Mesothelial cell of epicardium (in vitro differentiated cells): ENCODE results near the gene MAU2. TPM values are rescaled to one million over a fixed set of nuclear protein-coding genes. Genes with fewer than 3 reads are reported as not detected.

Source experiments
- DNase-seq, 2 experiments: peaks; one replicate each; pipeline ENCODE4 v3.0.0; 2021; ENCODE audit warnings: low spot score in 2 of 2; ENCODE audit not compliant: unreplicated experiment in 2 of 2
- H3K27ac Mint-ChIP-seq: 2 replicates; pipeline ENCODE4 v1.8.0; 2021; ENCODE audit warnings: mixed read lengths
- H3K27me3 Mint-ChIP-seq: 2 replicates; pipeline ENCODE4 v1.8.0; 2021; ENCODE audit warnings: low read depth, mixed read lengths
- H3K36me3 Mint-ChIP-seq: 2 replicates; pipeline ENCODE4 v1.8.0; 2021; ENCODE audit warnings: mixed read lengths
- H3K4me1 Mint-ChIP-seq: 2 replicates; pipeline ENCODE4 v1.8.0; 2021; ENCODE audit warnings: mixed read lengths
- H3K4me3 Mint-ChIP-seq: 2 replicates; pipeline ENCODE4 v1.8.0; 2021; ENCODE audit warnings: mild to moderate bottlenecking, moderate library complexity, mixed read lengths
- H3K9me3 Mint-ChIP-seq: 2 replicates; pipeline ENCODE4 v1.8.0; 2021; ENCODE audit warnings: mixed read lengths
- CTCF ChIP-seq: fragments of 200-600 bp; sonication (generic); IDR thresholded peaks from one replicate; pipeline ENCODE4 v1.5.0; 2021; ENCODE audit warnings: antibody characterized with exemption; ENCODE audit not compliant: unreplicated experiment
- total RNA-seq: library from RNA; stranded (reverse); gene quantifications from 3 replicates; pipeline ENCODE4 v1.2.1, GENCODE V29; 2021

MAU2 gene
- total RNA-seq, 1 donor from 2014 or later: 107 TPM

GRCh38 chr19:19356500-19356899 is 35.9 kb downstream of the MAU2 start:
- Mint-ChIP-seq H3K27ac (no peak overlapping the region), H3K36me3 (peaks cover 13% of the 10 kb centered on the region), H3K9me3 (no peaks in the 10 kb centered on the region), H3K4me3 (no peak overlapping the region), H3K4me1 (peaks cover 4% of the 10 kb centered on the region), H3K27me3 (no peaks in the 10 kb centered on the region)
- no peak for DNase-seq
- no peak for TF ChIP-seq CTCF

GRCh38 chr19:19356901-19357566 is 36.4 kb downstream of the MAU2 start:
- peaks cover 4% of the 10 kb centered on the region for H3K4me1 Mint-ChIP-seq

GRCh38 chr19:19361075-19361594 is 40.5 kb downstream of the MAU2 start:
- TF ChIP-seq CTCF: peak; percentile 87
- peaks cover 11% of the 10 kb centered on the region for H3K4me1 Mint-ChIP-seq
- H3K27me3 Mint-ChIP-seq: no peaks in the 10 kb centered on the region
- peak in 1 of 2 experiments; percentile 77 for DNase-seq
- H3K4me3 Mint-ChIP-seq: no peak overlapping the region
- H3K9me3 Mint-ChIP-seq: no peaks in the 10 kb centered on the region
- peak overlapping the region; percentile 36 for H3K27ac Mint-ChIP-seq
- H3K36me3 Mint-ChIP-seq: peaks cover 5% of the 10 kb centered on the region

More at GRCh38 chr19:19356901-19357566, 36.4 kb downstream of the MAU2 start:
- peaks cover 12% of the 10 kb centered on the region for H3K36me3 Mint-ChIP-seq
- H3K27ac Mint-ChIP-seq: no peak overlapping the region
- no peak for TF ChIP-seq CTCF
- H3K9me3 Mint-ChIP-seq: no peaks in the 10 kb centered on the region
- no peak overlapping the region for H3K4me3 Mint-ChIP-seq
- no peaks in the 10 kb centered on the region for H3K27me3 Mint-ChIP-seq
- no peak for DNase-seq

- no peaks in the 10 kb centered on the region for H3K9me3 Mint-ChIP-seq
- no peak for DNase-seq
- TF ChIP-seq CTCF: no peak
- H3K27ac Mint-ChIP-seq: peak overlapping the region; percentile 33
- H3K36me3 Mint-ChIP-seq: peaks cover 5% of the 10 kb centered on the region
- H3K4me1 Mint-ChIP-seq: peaks cover 15% of the 10 kb centered on the region
- no peak overlapping the region for H3K4me3 Mint-ChIP-seq
- no peaks in the 10 kb centered on the region for H3K27me3 Mint-ChIP-seq
These were observed 41.4 kb downstream of the MAU2 start for GRCh38 chr19:19362075-19362474.

- Mint-ChIP-seq H3K9me3 (no peaks in the 10 kb centered on the region), H3K36me3 (no peaks in the 10 kb centered on the region), H3K4me1 (peaks cover 11% of the 10 kb centered on the region), H3K4me3 (no peak overlapping the region), H3K27ac (peak overlapping the region; percentile 72), H3K27me3 (no peaks in the 10 kb centered on the region)
- peak; percentile 86 for TF ChIP-seq CTCF
- peak in 1 of 2 experiments; percentile 73 for DNase-seq
These were observed 46.1 kb downstream of the MAU2 start for GRCh38 chr19:19366434-19367396.
